ENCODE data around the gene LAPTM5. TPM values are rescaled to one million over a fixed set of nuclear protein-coding genes. Genes with fewer than 3 reads are reported as not detected.

The LAPTM5 gene
- total RNA-seq, 1 experiment from 2014 or later: 0.15 TPM

DNA sequence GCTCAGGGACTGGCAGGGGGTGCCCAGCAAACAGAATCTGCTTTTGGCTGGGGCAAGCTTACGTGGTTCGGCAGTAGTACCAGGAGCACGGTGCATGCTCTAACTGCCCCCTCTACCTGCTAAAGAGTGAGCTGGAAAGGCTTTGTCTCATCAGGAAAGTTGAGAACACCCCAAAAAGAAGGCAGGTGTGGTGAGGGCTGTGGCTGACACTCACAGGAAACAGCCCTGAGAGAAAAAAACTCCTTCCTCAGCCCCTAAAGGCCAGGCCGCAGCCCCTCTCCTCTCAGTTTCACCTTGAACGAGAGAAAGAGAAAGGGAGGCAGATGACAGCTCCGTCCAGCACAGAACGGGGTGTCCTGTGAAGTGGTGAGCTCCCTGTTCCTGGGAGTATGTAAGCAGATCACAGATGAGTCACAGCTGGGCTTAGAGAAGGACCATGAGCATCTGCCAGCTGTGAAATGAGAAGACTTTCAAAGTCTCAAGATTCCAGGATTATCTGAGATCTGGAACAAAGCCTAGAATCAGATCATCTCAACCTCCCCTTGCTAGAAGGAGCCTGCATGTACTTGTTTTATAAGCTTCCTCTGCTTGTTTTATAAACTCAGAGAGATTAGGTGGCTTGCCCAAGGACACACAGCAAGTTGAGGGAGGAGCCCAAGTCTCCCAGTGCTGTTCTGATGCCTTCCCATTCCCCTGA lies 13.4 kb downstream of the LAPTM5 start:
- no peak for DNase-seq
- WGBS (ENCODE audit: extremely low coverage, insufficient read length, low lambda C conversion rate): no CpG with 5 or more reads among the region's 7 CpGs
- Mint-ChIP-seq H3K36me3 (ENCODE audit: insufficient read depth in 1 of 3, low read depth in 3 of 3) (no peaks in the 10 kb centered on the region; a peak in 1 of 7 replicates), H3K4me3 (no peak overlapping the region), H3K9me3 (no peaks in the 10 kb centered on the region), H3K27me3 (ENCODE audit: low read depth) (peaks cover 3% of the 10 kb centered on the region; the same call in 1 of the 2 replicates), H3K4me1 (peaks cover 48 to 51% of the 10 kb centered on the region in 2 experiments), H3K27ac (no peak overlapping the region; a peak in 1 of 7 replicates)
- Histone ChIP-seq H3K18ac (ENCODE audit: insufficient read length, low read depth, low read length) (no peak overlapping the region), H2AK5ac (ENCODE audit: insufficient read length, low read length) (no peak overlapping the region), H3K4me2 (ENCODE audit: insufficient read depth, insufficient read length, low read length) (no peak overlapping the region), H3K9ac (ENCODE audit: extremely low read depth, insufficient read length, low read length) (no peak overlapping the region), H3K27ac (ENCODE audit: insufficient read length, low read depth, low read length) (no peak overlapping the region), H3K14ac (ENCODE audit: insufficient read depth, low read length) (no peak overlapping the region), H3K4me1 (ENCODE audit: insufficient read depth, low read length) (peaks cover 3% of the 10 kb centered on the region; the same call in 1 of the 2 replicates), H4K91ac (ENCODE audit: insufficient read length, low read depth, low read length) (no peak overlapping the region), H3K4ac (ENCODE audit: low read depth, low read length) (no peak overlapping the region), H3K79me2 (ENCODE audit: insufficient read depth, low read length) (no peaks in the 10 kb centered on the region), H2BK120ac (ENCODE audit: low read depth, low read length, poor library complexity, severe bottlenecking) (no peak overlapping the region), H3K79me1 (ENCODE audit: insufficient read depth, low read depth, low read length, poor library complexity, severe bottlenecking) (no peaks in the 10 kb centered on the region), H3K9me3 (ENCODE audit: control insufficient read depth, low read depth, low read length) (no peaks in the 10 kb centered on the region), H2BK5ac (ENCODE audit: insufficient read length, low read length) (no peak overlapping the region), H2BK15ac (ENCODE audit: low read depth, low read length) (no peak overlapping the region), H3K27me3 (ENCODE audit: insufficient read depth, low read length) (no peaks in the 10 kb centered on the region), H3K23me2 (ENCODE audit: insufficient read length, low read depth, low read length, poor library complexity, severe bottlenecking) (no peaks in the 10 kb centered on the region), H4K5ac (ENCODE audit: insufficient read length, low read depth, low read length) (no peak overlapping the region), H3K23ac (ENCODE audit: insufficient read length, low read depth, low read length) (no peak overlapping the region), H4K20me1 (ENCODE audit: control insufficient read depth, insufficient read depth, insufficient read length) (no peaks in the 10 kb centered on the region), H2BK12ac (ENCODE audit: insufficient read length, low read depth, low read length) (no peak overlapping the region), H2BK20ac (ENCODE audit: low read depth, low read length, poor library complexity, severe bottlenecking) (no peak overlapping the region), H4K8ac (replicated peaks; ENCODE audit: insufficient read length, low read depth, low read length) (no peak overlapping the region), H2AFZ (ENCODE audit: low read length) (no peak overlapping the region), H3T11ph (ENCODE audit: low read length) (no peak overlapping the region), H3K56ac (ENCODE audit: insufficient read length, low read depth, low read length) (no peak overlapping the region)
- TF ChIP-seq, protein P1, sequence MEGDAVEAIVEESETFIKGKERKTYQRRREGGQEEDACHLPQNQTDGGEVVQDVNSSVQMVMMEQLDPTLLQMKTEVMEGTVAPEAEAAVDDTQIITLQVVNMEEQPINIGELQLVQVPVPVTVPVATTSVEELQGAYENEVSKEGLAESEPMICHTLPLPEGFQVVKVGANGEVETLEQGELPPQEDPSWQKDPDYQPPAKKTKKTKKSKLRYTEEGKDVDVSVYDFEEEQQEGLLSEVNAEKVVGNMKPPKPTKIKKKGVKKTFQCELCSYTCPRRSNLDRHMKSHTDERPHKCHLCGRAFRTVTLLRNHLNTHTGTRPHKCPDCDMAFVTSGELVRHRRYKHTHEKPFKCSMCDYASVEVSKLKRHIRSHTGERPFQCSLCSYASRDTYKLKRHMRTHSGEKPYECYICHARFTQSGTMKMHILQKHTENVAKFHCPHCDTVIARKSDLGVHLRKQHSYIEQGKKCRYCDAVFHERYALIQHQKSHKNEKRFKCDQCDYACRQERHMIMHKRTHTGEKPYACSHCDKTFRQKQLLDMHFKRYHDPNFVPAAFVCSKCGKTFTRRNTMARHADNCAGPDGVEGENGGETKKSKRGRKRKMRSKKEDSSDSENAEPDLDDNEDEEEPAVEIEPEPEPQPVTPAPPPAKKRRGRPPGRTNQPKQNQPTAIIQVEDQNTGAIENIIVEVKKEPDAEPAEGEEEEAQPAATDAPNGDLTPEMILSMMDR (conservative IDR thresholded peaks at IDR 0.05): no peak
